GM23338 (cell line): ENCODE measurements around the gene KCNC4.

Source experiments
- CREB1 ChIP-seq: fragments of 250-450 bp; sonication (Bioruptor Pico); IDR thresholded peaks from 2 replicates; pipeline ENCODE4 v1.5.0; 2020; ENCODE audit warnings: low read depth, mild to moderate bottlenecking, moderate library complexity
- CTCF ChIP-seq, 2 experiments: fragments of 200-600 bp in 1 of 2; sonication (generic) in 1 of 2; conservative IDR thresholded peaks; 2 replicates each; pipeline versions ENCODE4 v1.5.1 to v1.6.1; 2016 to 2017; ENCODE audit warnings: antibody characterized with exemption in 2 of 2, low read depth in 2 of 2, mild to moderate bottlenecking in 2 of 2, moderate library complexity in 1 of 2
- ETS1 ChIP-seq: IDR thresholded peaks from 2 replicates; pipeline ENCODE4 v1.6.1; 2016; ENCODE audit warnings: antibody characterized with exemption
- EZH2 ChIP-seq: fragments of 200-600 bp; sonication (generic); IDR thresholded peaks from one replicate; pipeline ENCODE4 v1.8.0; 2017; ENCODE audit warnings: antibody characterized with exemption, mild to moderate bottlenecking, low read depth; ENCODE audit not compliant: unreplicated experiment
- EZH2phosphoT487 ChIP-seq: fragments of 200-600 bp; sonication (generic); IDR thresholded peaks from one replicate; pipeline ENCODE4 v1.8.1; 2018; ENCODE audit warnings: antibody characterized with exemption; ENCODE audit not compliant: unreplicated experiment
- NANOG ChIP-seq: IDR thresholded peaks from 2 replicates; pipeline ENCODE4 v1.6.1; 2016; ENCODE audit warnings: antibody characterized with exemption, borderline replicate concordance
- POLR2AphosphoS5 ChIP-seq: IDR thresholded peaks from 2 replicates; pipeline ENCODE4 v1.6.1; 2016; ENCODE audit warnings: antibody characterized with exemption, low read depth
- REST ChIP-seq: IDR thresholded peaks from one replicate; pipeline ENCODE4 v1.6.1; 2018; ENCODE audit warnings: antibody characterized with exemption; ENCODE audit not compliant: unreplicated experiment
- STAT1 ChIP-seq: IDR thresholded peaks from one replicate; pipeline ENCODE4 v1.6.1; 2016; ENCODE audit warnings: antibody characterized with exemption; ENCODE audit not compliant: unreplicated experiment
- ZNF114 ChIP-seq: fragments of 250-450 bp; sonication (Bioruptor Pico); IDR thresholded peaks from 2 replicates; pipeline ENCODE4 v1.5.0; 2020; ENCODE audit warnings: mild to moderate bottlenecking, moderate library complexity

GRCh38 chr1:110243574-110243973, 33.5 kb downstream of the KCNC4 start:
- no peak for TF ChIP-seq POLR2AphosphoS5
- no peak for TF ChIP-seq CTCF (conservative IDR thresholded peaks at IDR 0.05; ENCODE audit: low read depth in 2 of 2)
- no peak for TF ChIP-seq EZH2
- TF ChIP-seq STAT1 = no peak
- TF ChIP-seq ETS1 = no peak
- no peak for TF ChIP-seq REST
- no peak for TF ChIP-seq EZH2phosphoT487
- TF ChIP-seq NANOG = no peak
- TF ChIP-seq CREB1 (CRISPR knock-in tag) = no peak
- TF ChIP-seq ZNF114 = no peak
